ENCODE results near the gene WASHC4.

The WASHC4 gene

DNA sequence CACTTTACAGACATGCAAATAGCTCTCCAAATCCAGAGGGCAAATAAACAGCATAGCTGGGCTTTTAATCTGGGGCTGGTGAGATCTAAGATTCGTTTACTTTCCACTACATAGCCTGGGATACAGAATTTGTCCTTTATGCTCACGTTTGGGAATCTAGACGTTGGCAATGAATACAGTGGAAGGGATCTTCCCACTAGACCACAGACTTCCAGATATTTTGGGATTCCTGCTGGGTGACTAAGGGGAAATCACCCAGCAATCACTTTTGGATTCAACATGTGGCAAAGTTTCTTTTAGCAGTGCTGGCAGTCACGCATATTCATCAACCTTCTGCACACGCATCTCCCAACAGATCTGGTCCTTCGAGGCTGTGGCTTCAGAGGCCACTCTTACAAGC is 104.9 kb downstream of the WASHC4 start:
- no peak for DNase-seq

DNA sequence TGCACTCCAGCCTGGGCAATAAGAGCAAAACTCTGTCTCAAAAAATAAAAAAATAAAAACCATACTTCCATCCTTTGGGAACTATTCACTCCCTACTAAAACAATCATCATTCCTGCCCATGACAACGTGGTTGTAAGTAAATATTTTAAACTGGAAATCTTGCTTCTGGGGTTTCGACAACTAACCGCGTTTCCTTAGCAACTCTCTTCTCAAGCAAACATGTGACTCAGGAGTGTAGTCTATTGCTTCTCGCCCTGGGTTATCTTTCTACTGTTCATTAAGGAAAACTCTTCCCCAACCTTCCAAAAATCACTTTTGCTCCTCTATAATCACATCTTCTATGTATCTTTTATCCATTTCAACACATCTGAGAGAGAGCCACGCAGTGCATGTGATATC is 106.6 kb downstream of the WASHC4 start:
- no peak for DNase-seq

DNA sequence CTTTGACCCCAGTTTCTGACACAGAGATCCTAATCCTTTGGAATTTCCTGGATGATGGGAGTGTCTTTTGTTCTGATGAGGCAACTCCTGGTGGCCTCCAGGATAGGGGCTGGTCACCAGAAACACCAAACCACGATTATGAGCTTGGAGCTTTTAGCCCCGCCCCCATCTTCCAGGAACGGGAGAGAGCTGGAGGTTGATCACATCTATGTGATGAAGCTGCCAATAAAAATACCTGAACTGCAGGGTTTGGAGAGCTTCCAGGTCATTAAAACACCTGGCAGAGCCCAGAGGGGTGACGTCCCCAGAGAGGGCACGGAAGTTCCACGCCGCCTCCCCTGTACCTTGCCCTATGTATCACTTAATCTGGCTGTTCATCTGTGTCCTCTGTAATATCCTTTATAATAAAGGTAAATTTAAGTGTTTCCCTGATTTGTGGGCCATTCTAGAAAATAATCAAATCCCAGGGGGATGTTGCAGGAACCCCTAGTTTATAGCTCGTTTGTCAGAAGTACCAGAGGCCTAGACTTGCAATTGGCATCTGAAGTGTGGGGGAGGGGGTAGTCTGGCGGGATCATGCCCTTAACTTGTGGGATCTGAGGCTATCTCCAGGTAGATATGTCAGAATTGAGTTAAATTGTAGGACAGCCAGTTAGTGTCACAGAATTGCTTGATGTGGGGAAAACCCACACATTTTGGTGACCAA is 107.3 kb downstream of the WASHC4 start:
- DNase-seq = no peak

DNA sequence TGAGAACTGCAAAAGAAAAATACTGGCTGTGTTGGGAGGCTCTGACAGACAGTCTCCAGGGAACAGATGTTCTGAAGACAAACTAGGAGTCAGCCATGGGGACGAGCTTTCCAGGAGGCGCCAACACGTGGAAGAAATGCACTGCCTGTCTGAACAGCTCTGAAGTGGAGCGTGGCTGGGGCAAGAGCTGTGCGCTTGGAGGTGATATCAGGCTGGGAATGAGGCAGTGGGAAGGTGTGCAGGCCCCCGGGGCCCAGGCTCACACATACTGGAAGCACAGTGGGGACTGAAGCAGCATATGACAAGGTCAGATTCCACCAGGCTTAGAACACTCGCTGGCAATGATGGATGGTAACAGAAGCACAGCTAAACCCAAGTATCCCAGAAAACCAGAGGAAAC is 110.9 kb downstream of the WASHC4 start:
- DNase-seq = no peak
